GM23338 (cell line): ENCODE results near the gene SNX5. TPM values are rescaled to one million over a fixed set of nuclear protein-coding genes. Genes with fewer than 3 reads are reported as not detected.

Source experiments
- ATAC-seq: fragments of 200-7000 bp; cut with Tn5 transposase; 3 replicates; pipeline ENCODE4 v1.9.1; 2020
- DNase-seq: peaks from one replicate; pipeline ENCODE4 v3.0.0-alpha.2; 2015; ENCODE audit warnings: low spot score
- H2AFZ ChIP-seq: fragments of 200-600 bp; sonication (generic); 2 replicates; pipeline ENCODE4 v1.8.0; 2016; ENCODE audit warnings: antibody characterized with exemption, mild to moderate bottlenecking, moderate library complexity
- H3F3A ChIP-seq: fragments of 200-600 bp; sonication (generic); replicated peaks from 2 replicates; pipeline ENCODE4 v1.8.0; 2017; ENCODE audit warnings: antibody characterized with exemption, mixed run types, low read depth
- H3K27ac ChIP-seq: fragments of 200-600 bp; sonication (generic); 2 replicates; pipeline ENCODE4 v1.6.1; 2016; ENCODE audit warnings: low read depth
- H3K27me3 ChIP-seq: fragments of 200-600 bp; sonication (generic); 2 replicates; pipeline ENCODE4 v1.8.0; 2016; ENCODE audit warnings: mild to moderate bottlenecking, mixed run types, moderate library complexity; ENCODE audit not compliant: insufficient read depth
- H3K36me3 ChIP-seq: fragments of 200-600 bp; sonication (generic); 2 replicates; pipeline ENCODE4 v1.8.0; 2016; ENCODE audit warnings: mild to moderate bottlenecking; ENCODE audit not compliant: insufficient read depth
- H3K4me1 ChIP-seq: fragments of 200-600 bp; sonication (generic); 2 replicates; pipeline ENCODE4 v1.8.0; 2016; ENCODE audit warnings: mild to moderate bottlenecking, moderate library complexity; ENCODE audit not compliant: insufficient read depth
- H3K4me2 ChIP-seq: fragments of 200-600 bp; sonication (generic); 2 replicates; pipeline ENCODE4 v1.7.1; 2017; ENCODE audit warnings: mixed run types
- H3K4me3 ChIP-seq: fragments of 200-600 bp; sonication (generic); 2 replicates; pipeline ENCODE4 v1.6.1; 2016; ENCODE audit warnings: mixed run types
- H3K79me2 ChIP-seq: fragments of 200-600 bp; sonication (generic); replicated peaks from 2 replicates; pipeline ENCODE4 v1.8.0; 2017; ENCODE audit warnings: mild to moderate bottlenecking; ENCODE audit not compliant: insufficient read depth
- H3K9me2 ChIP-seq: fragments of 200-600 bp; sonication (generic); 2 replicates; pipeline ENCODE4 v1.8.0; 2017; ENCODE audit not compliant: insufficient read depth
- H4K20me1 ChIP-seq: fragments of 200-600 bp; sonication (generic); replicated peaks from 2 replicates; pipeline ENCODE4 v1.8.0; 2017; ENCODE audit warnings: mild to moderate bottlenecking; ENCODE audit not compliant: insufficient read depth
- H3K27ac Mint-ChIP-seq: 2 replicates; pipeline ENCODE4 v1.8.0; 2020; ENCODE audit warnings: inconsistent platforms, mild to moderate bottlenecking, moderate library complexity, mixed read lengths
- H3K27me3 Mint-ChIP-seq: 3 replicates; pipeline ENCODE4 v1.8.0; 2022; ENCODE audit warnings: low read depth, mild to moderate bottlenecking, moderate library complexity, mixed read lengths, inconsistent platforms; ENCODE audit not compliant: insufficient read depth, poor library complexity
- H3K36me3 Mint-ChIP-seq: 3 replicates; pipeline ENCODE4 v1.8.0; 2021; ENCODE audit warnings: low read depth, mild to moderate bottlenecking, inconsistent platforms, moderate library complexity, mixed read lengths
- H3K4me1 Mint-ChIP-seq: 3 replicates; pipeline ENCODE4 v1.8.0; 2020; ENCODE audit warnings: mild to moderate bottlenecking, inconsistent platforms, mixed read lengths
- H3K4me3 Mint-ChIP-seq: 3 replicates; pipeline ENCODE4 v1.8.0; 2021; ENCODE audit warnings: moderate library complexity, mild to moderate bottlenecking, inconsistent platforms, mixed read lengths
- H3K9me3 Mint-ChIP-seq: 3 replicates; pipeline ENCODE4 v1.8.0; 2020; ENCODE audit warnings: moderate library complexity, mild to moderate bottlenecking, inconsistent platforms, mixed read lengths
- CTCF ChIP-seq, 2 experiments: fragments of 200-600 bp in 1 of 2; sonication (generic) in 1 of 2; conservative IDR thresholded peaks; 2 replicates each; pipeline versions ENCODE4 v1.5.1 to v1.6.1; 2016 to 2017; ENCODE audit warnings: antibody characterized with exemption in 2 of 2, low read depth in 2 of 2, mild to moderate bottlenecking in 2 of 2, moderate library complexity in 1 of 2
- ETS1 ChIP-seq: IDR thresholded peaks from 2 replicates; pipeline ENCODE4 v1.6.1; 2016; ENCODE audit warnings: antibody characterized with exemption
- EZH2phosphoT487 ChIP-seq: fragments of 200-600 bp; sonication (generic); IDR thresholded peaks from one replicate; pipeline ENCODE4 v1.8.1; 2018; ENCODE audit warnings: antibody characterized with exemption; ENCODE audit not compliant: unreplicated experiment
- POLR2AphosphoS5 ChIP-seq: IDR thresholded peaks from 2 replicates; pipeline ENCODE4 v1.6.1; 2016; ENCODE audit warnings: antibody characterized with exemption, low read depth
- STAT1 ChIP-seq: IDR thresholded peaks from one replicate; pipeline ENCODE4 v1.6.1; 2016; ENCODE audit warnings: antibody characterized with exemption; ENCODE audit not compliant: unreplicated experiment
- polyA plus RNA-seq: library from polyadenylated mRNA; unstranded; fragments of >200 nt; fragmentation: Nextera tagmentation; extraction: Ambion mirVana; gene quantifications from 2 replicates; pipeline ENCODE4 v1.2.1, GENCODE V29; 2016
- total RNA-seq: library from RNA; depleted of rRNA; stranded (reverse); fragments of >200 nt; shearing (Covaris generic); gene quantifications from 2 replicates; pipeline ENCODE4 v1.2.3, GENCODE V29; 2014
- TF ChIP-seq, protein P1 (sequence below): IDR thresholded peaks from one replicate; pipeline ENCODE4 v1.6.1; 2018; ENCODE audit warnings: antibody characterized with exemption; ENCODE audit not compliant: unreplicated experiment

The SNX5 gene
- total and polyA plus RNA-seq, 2 experiments from 2014 or later, result 167 to 287 TPM

- TF ChIP-seq ETS1 (no peak), STAT1 (no peak), EZH2phosphoT487 (no peak)
- TF ChIP-seq, protein P1, sequence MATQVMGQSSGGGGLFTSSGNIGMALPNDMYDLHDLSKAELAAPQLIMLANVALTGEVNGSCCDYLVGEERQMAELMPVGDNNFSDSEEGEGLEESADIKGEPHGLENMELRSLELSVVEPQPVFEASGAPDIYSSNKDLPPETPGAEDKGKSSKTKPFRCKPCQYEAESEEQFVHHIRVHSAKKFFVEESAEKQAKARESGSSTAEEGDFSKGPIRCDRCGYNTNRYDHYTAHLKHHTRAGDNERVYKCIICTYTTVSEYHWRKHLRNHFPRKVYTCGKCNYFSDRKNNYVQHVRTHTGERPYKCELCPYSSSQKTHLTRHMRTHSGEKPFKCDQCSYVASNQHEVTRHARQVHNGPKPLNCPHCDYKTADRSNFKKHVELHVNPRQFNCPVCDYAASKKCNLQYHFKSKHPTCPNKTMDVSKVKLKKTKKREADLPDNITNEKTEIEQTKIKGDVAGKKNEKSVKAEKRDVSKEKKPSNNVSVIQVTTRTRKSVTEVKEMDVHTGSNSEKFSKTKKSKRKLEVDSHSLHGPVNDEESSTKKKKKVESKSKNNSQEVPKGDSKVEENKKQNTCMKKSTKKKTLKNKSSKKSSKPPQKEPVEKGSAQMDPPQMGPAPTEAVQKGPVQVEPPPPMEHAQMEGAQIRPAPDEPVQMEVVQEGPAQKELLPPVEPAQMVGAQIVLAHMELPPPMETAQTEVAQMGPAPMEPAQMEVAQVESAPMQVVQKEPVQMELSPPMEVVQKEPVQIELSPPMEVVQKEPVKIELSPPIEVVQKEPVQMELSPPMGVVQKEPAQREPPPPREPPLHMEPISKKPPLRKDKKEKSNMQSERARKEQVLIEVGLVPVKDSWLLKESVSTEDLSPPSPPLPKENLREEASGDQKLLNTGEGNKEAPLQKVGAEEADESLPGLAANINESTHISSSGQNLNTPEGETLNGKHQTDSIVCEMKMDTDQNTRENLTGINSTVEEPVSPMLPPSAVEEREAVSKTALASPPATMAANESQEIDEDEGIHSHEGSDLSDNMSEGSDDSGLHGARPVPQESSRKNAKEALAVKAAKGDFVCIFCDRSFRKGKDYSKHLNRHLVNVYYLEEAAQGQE, result no peak
Measured at GRCh38 chr20:17940224-17940971, 28.2 kb downstream of the SNX5 start (continued).

- H3K4me1 Mint-ChIP-seq, result peaks cover 70% of the 10 kb centered on the region
- Histone ChIP-seq H3K27ac (peak overlapping the region; percentile 83), H3K79me2 (peaks cover 1% of the 10 kb centered on the region; the same call in 1 of the 2 replicates), H3K36me3 (peaks cover 36% of the 10 kb centered on the region), H2AFZ (no peak overlapping the region), H3K4me3 (no peak overlapping the region; the same call in 1 of the 2 replicates), H3F3A (peaks cover 41% of the 10 kb centered on the region), H3K4me2 (0 out of 2 replicates have a peak overlapping the region, but pooled peaks have one; percentile 41), H4K20me1 (peaks cover 32% of the 10 kb centered on the region), H3K4me1 (peaks cover 44% of the 10 kb centered on the region), H3K27me3 (no peaks in the 10 kb centered on the region), H3K9me2 (no peaks in the 10 kb centered on the region)
- H3K9me3 Mint-ChIP-seq, result no peaks in the 10 kb centered on the region
- H3K4me3 Mint-ChIP-seq, result no peak overlapping the region; the same call in 2 of the 3 replicates
- DNase-seq, result peak; percentile 52
- TF ChIP-seq CTCF (conservative IDR thresholded peaks at IDR 0.05; ENCODE audit: low read depth in 2 of 2), result no peak
- TF ChIP-seq ETS1, result no peak
- peak; percentile 52; the same call in 1 of the 2 replicates for TF ChIP-seq POLR2AphosphoS5
- no peak for TF ChIP-seq EZH2phosphoT487
- TF ChIP-seq, protein P1, result no peak
- TF ChIP-seq STAT1, result no peak
- H3K36me3 Mint-ChIP-seq, result peaks cover 44% of the 10 kb centered on the region
- H3K27ac Mint-ChIP-seq, result peak overlapping the region; percentile 91
- peaks cover 15% of the 10 kb centered on the region for H3K27me3 Mint-ChIP-seq
- peak; percentile 46 for ATAC-seq
Measured at GRCh38 chr20:17939622-17940223, 28.9 kb downstream of the SNX5 start.
